B cell (primary cell): Measurements from ENCODE around the gene VAMP1.

Experiments used
- CTCF ChIP-seq: fragments of 200-600 bp; IDR thresholded peaks from one replicate; pipeline ENCODE4 v1.8.0; 2022; ENCODE audit warnings: antibody characterized with exemption, mild to moderate bottlenecking
- EZH2 ChIP-seq: IDR thresholded peaks from 2 replicates; pipeline ENCODE4 v1.6.1; 2012; ENCODE audit warnings: borderline replicate concordance, low read depth, mild to moderate bottlenecking, moderate library complexity, low read length; ENCODE audit not compliant: insufficient read depth, poor library complexity, severe bottlenecking

- TF ChIP-seq CTCF, result no peak
- TF ChIP-seq EZH2, result no peak
These were observed 18.9 kb downstream of the VAMP1 start, which contains the start of gene TAPBPL for GRCh38 chr12:6451348-6452244.
